ENCODE results near the gene SREBF2.

- no peak for TF ChIP-seq CTCF (IDR thresholded peaks at IDR 0.05; ENCODE audit: low read depth, low read length)
- TF ChIP-seq EZH2phosphoT487 (IDR thresholded peaks at IDR 0.05; ENCODE audit: low read depth), result no peak
Observed at GRCh38 chr22:41913040-41913719, 80.3 kb downstream of the SREBF2 start.
